WTC11 (cell line): Measurements from ENCODE around the gene CRADD. TPM values are rescaled to one million over a fixed set of nuclear protein-coding genes. Genes with fewer than 3 reads are reported as not detected.
"Not testable (repeated sequence)": the region's sequence is repeated elsewhere in the genome, so short reads cannot be mapped to it uniquely, and the experiment has no call there.

Source experiments
- ATAC-seq: fragments of 200-7000 bp; cut with Tn5 transposase; 2 replicates; pipeline ENCODE4 v1.10.0; 2021; ENCODE audit warnings: mild to moderate bottlenecking, moderate library complexity
- CTCF ChIA-PET: fragments of 300-600 bp; sonication (Branson Sonifier 250); formaldehyde crosslinking; loops from one replicate; lab custom pipeline; 2021; ENCODE audit warnings: antibody characterized with exemption; lab: Charles Lee
- POLR2A ChIA-PET: fragments of 350-600 bp; sonication (Branson Sonifier 250); formaldehyde crosslinking; loops from one replicate; lab custom pipeline; 2021; ENCODE audit warnings: antibody characterized with exemption; lab: Charles Lee
- DNase-seq: peaks from one replicate; pipeline ENCODE4 v3.0.0; 2021; ENCODE audit warnings: low spot score
- H3K27ac Mint-ChIP-seq: 2 replicates; pipeline ENCODE4 v1.8.0; 2021; ENCODE audit warnings: mixed read lengths
- H3K27me3 Mint-ChIP-seq: 2 replicates; pipeline ENCODE4 v1.8.0; 2021; ENCODE audit warnings: low read depth, mild to moderate bottlenecking, moderate library complexity, mixed read lengths
- H3K36me3 Mint-ChIP-seq: 2 replicates; pipeline ENCODE4 v1.8.0; 2021; ENCODE audit warnings: mixed read lengths
- H3K4me1 Mint-ChIP-seq: 2 replicates; pipeline ENCODE4 v1.8.0; 2022; ENCODE audit warnings: mixed read lengths
- H3K4me3 Mint-ChIP-seq: 2 replicates; pipeline ENCODE4 v1.8.0; 2021; ENCODE audit warnings: mild to moderate bottlenecking, moderate library complexity, mixed read lengths
- H3K9me3 Mint-ChIP-seq: 2 replicates; pipeline ENCODE4 v1.8.0; 2021; ENCODE audit warnings: mixed read lengths
- AR ChIP-seq: fragments of 250-450 bp; sonication (Bioruptor Pico); IDR thresholded peaks from 2 replicates; pipeline ENCODE4 v1.9.0; 2021; ENCODE audit warnings: mild to moderate bottlenecking
- FOXJ3 ChIP-seq: sonication (generic); formaldehyde crosslinking; IDR thresholded peaks from 2 replicates; pipeline ENCODE4 v1.9.0; 2021; ENCODE audit warnings: missing genetic modification reagents, mild to moderate bottlenecking, borderline replicate concordance
- FOXP4 ChIP-seq: sonication (generic); formaldehyde crosslinking; IDR thresholded peaks from 2 replicates; pipeline ENCODE4 v1.8.0; 2022; ENCODE audit warnings: mild to moderate bottlenecking, missing genetic modification reagents
- GRHL2 ChIP-seq: fragments of 250-450 bp; sonication (Bioruptor Pico); IDR thresholded peaks from 2 replicates; pipeline ENCODE4 v1.8.0; 2022; ENCODE audit warnings: mild to moderate bottlenecking, moderate library complexity; ENCODE audit not compliant: insufficient replicate concordance, severe bottlenecking
- SMAD4 ChIP-seq: sonication (generic); formaldehyde crosslinking; IDR thresholded peaks from 2 replicates; pipeline ENCODE4 v1.8.0; 2022; ENCODE audit warnings: mild to moderate bottlenecking, missing genetic modification reagents
- ZBTB21 ChIP-seq: sonication (generic); formaldehyde crosslinking; IDR thresholded peaks from 2 replicates; pipeline ENCODE4 v1.8.1; 2023; ENCODE audit warnings: mild to moderate bottlenecking, missing genetic modification reagents, borderline replicate concordance
- ZNF317 ChIP-seq: sonication (generic); formaldehyde crosslinking; IDR thresholded peaks from 2 replicates; pipeline ENCODE4 v1.8.1; 2023; ENCODE audit warnings: low read depth, mild to moderate bottlenecking, moderate library complexity, missing genetic modification reagents, borderline replicate concordance
- ZNF532 ChIP-seq: fragments of 250-450 bp; sonication (Bioruptor Pico); IDR thresholded peaks from 2 replicates; pipeline ENCODE4 v1.9.0; 2021; ENCODE audit warnings: mild to moderate bottlenecking, borderline replicate concordance
- total RNA-seq: library from RNA; stranded (reverse); gene quantifications from 3 replicates; pipeline ENCODE4 v1.2.3, GENCODE V29; 2021
- TF ChIP-seq, protein P1 (sequence below): sonication (generic); formaldehyde crosslinking; IDR thresholded peaks from 2 replicates; pipeline ENCODE4 v1.8.0; 2022; ENCODE audit warnings: missing genetic modification reagents
- TF ChIP-seq, protein P2 (sequence below): fragments of 250-450 bp; sonication (Bioruptor Pico); conservative IDR thresholded peaks from 2 replicates; pipeline ENCODE4 v1.9.0; 2021; ENCODE audit warnings: mild to moderate bottlenecking
- TF ChIP-seq, protein P3 (sequence below): sonication (generic); formaldehyde crosslinking; IDR thresholded peaks from 2 replicates; pipeline ENCODE4 v1.8.1; 2022; ENCODE audit warnings: mild to moderate bottlenecking, moderate library complexity, missing genetic modification reagents

CRADD gene
- total RNA-seq, 1 experiment from 2014 or later, result 11.6 TPM

DNA sequence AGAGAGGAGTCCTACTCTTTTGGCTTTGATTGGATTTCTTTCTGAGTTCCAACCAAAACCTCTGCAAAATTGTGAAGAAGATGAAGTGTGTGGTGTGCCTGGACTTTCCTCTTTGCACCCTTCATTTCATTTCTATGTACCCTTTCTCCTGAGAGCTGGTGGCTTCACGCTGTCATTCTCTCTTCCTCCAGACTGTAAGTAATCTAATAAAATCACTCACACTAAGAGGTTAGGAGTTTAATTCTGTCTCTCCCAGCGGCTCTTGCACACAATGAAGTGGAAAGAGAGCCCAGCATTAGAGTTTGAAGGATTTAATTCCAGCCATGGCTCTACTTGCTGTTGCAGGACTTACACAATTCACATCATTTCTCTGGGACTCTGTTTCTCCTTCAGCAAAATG, 37.8 kb upstream of the CRADD start (continued):
- no peak for TF ChIP-seq ZNF532 (CRISPR knock-in tag)
- TF ChIP-seq, protein P1, sequence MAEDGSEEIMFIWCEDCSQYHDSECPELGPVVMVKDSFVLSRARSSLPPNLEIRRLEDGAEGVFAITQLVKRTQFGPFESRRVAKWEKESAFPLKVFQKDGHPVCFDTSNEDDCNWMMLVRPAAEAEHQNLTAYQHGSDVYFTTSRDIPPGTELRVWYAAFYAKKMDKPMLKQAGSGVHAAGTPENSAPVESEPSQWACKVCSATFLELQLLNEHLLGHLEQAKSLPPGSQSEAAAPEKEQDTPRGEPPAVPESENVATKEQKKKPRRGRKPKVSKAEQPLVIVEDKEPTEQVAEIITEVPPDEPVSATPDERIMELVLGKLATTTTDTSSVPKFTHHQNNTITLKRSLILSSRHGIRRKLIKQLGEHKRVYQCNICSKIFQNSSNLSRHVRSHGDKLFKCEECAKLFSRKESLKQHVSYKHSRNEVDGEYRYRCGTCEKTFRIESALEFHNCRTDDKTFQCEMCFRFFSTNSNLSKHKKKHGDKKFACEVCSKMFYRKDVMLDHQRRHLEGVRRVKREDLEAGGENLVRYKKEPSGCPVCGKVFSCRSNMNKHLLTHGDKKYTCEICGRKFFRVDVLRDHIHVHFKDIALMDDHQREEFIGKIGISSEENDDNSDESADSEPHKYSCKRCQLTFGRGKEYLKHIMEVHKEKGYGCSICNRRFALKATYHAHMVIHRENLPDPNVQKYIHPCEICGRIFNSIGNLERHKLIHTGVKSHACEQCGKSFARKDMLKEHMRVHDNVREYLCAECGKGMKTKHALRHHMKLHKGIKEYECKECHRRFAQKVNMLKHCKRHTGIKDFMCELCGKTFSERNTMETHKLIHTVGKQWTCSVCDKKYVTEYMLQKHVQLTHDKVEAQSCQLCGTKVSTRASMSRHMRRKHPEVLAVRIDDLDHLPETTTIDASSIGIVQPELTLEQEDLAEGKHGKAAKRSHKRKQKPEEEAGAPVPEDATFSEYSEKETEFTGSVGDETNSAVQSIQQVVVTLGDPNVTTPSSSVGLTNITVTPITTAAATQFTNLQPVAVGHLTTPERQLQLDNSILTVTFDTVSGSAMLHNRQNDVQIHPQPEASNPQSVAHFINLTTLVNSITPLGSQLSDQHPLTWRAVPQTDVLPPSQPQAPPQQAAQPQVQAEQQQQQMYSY (CRISPR knock-in tag), result no peak
- no peak for TF ChIP-seq FOXP4 (CRISPR knock-in tag)
- TF ChIP-seq FOXJ3, result no peak
- TF ChIP-seq ZNF317, result no peak
- TF ChIP-seq AR (CRISPR knock-in tag), result no peak

GRCh38 chr12:93641380-93641779, 35.8 kb upstream of the CRADD start:
- POLR2A ChIA-PET, CTCF ChIA-PET, H3K27ac Mint-ChIP-seq, DNase-seq, ATAC-seq, H3K36me3 Mint-ChIP-seq, H3K4me3 Mint-ChIP-seq, H3K27me3 Mint-ChIP-seq: not testable (repeated sequence)
- Mint-ChIP-seq H3K4me1 (peaks cover 14% of the 10 kb centered on the region), H3K9me3 (peaks cover 24% of the 10 kb centered on the region)

DNA sequence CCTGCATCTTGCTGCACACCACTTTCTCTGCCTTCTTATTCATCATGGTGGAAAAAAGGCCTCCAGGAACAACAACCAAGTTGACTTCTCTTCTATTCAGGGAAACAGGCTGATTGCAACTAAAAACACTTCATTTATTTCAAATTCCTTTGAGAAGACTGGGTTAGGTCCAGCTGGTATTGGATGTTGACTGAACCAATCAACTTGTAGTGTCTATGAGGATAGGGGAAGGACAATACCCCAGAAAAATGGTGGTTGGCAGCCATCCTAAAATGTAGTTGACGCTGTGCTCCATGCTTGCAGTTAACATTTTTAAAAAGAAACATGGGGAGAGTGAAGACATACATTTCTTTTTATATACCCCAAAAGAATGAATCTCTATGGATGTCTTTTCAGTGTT, 34.4 kb upstream of the CRADD start:
- no peak for DNase-seq
- POLR2A ChIA-PET, result no interaction called here
- Mint-ChIP-seq H3K27me3 (peaks cover 4% of the 10 kb centered on the region; the same call in 1 of the 2 replicates), H3K4me3 (no peak overlapping the region), H3K36me3 (no peaks in the 10 kb centered on the region), H3K27ac (no peak overlapping the region), H3K9me3 (peaks cover 24% of the 10 kb centered on the region), H3K4me1 (peaks cover 13% of the 10 kb centered on the region)
- no peak for ATAC-seq
- CTCF ChIA-PET, result no interaction called here
- TF ChIP-seq GRHL2 (CRISPR knock-in tag) (no peak), ZBTB21 (no peak), AR (CRISPR knock-in tag) (no peak), SMAD4 (CRISPR knock-in tag) (no peak)
- TF ChIP-seq, protein P2, sequence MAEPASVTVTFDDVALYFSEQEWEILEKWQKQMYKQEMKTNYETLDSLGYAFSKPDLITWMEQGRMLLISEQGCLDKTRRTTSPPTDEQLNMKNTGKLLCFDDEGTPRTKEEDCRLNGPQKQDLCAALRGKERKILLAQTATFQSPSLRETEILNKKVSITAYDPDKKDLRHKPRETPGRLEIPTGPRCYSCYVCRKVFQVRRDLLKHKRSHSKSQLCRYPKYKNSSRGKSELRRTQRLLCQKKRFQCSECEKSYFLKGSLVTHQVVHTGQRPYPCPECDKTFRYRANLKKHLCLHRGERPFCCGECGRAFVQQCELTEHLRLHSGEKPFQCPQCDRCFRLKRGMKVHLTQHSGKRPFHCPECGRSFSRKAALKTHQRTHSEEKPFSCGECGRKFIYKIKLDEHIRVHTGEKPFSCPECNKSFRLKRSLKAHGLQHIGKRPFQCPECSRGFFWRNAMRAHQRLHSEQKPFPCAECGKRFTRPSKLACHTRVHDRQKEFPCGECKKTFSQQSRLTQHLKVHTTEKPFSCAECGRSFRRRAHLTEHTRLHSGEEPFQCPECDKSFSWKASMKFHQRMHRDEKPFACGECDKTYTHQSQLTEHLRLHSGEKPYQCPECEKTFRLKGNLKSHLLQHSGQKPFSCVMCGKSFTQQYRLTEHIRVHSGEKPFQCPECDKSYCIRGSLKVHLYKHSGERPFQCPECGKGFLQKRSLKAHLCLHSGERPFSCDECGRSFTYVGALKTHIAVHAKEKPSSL (CRISPR knock-in tag), result no peak
- TF ChIP-seq, protein P3, sequence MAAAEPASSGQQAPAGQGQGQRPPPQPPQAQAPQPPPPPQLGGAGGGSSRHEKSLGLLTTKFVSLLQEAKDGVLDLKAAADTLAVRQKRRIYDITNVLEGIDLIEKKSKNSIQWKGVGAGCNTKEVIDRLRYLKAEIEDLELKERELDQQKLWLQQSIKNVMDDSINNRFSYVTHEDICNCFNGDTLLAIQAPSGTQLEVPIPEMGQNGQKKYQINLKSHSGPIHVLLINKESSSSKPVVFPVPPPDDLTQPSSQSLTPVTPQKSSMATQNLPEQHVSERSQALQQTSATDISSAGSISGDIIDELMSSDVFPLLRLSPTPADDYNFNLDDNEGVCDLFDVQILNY (CRISPR knock-in tag), result no peak
